HG03108 (cell line): ENCODE data around the gene VWCE.

ENCODE experiments used
- ATAC-seq: cut with Tn5 transposase; IDR thresholded peaks from one replicate; pipeline ENCODE4 v1.9.1; 2021; ENCODE audit warnings: moderate library complexity; ENCODE audit not compliant: unreplicated experiment

Gene VWCE

GRCh38 chr11:61281581-61282250 is 13.4 kb downstream of the VWCE start:
- no peak for ATAC-seq

- no peak for ATAC-seq
These were observed 14.1 kb downstream of the VWCE start for GRCh38 chr11:61280883-61281580.

DNA sequence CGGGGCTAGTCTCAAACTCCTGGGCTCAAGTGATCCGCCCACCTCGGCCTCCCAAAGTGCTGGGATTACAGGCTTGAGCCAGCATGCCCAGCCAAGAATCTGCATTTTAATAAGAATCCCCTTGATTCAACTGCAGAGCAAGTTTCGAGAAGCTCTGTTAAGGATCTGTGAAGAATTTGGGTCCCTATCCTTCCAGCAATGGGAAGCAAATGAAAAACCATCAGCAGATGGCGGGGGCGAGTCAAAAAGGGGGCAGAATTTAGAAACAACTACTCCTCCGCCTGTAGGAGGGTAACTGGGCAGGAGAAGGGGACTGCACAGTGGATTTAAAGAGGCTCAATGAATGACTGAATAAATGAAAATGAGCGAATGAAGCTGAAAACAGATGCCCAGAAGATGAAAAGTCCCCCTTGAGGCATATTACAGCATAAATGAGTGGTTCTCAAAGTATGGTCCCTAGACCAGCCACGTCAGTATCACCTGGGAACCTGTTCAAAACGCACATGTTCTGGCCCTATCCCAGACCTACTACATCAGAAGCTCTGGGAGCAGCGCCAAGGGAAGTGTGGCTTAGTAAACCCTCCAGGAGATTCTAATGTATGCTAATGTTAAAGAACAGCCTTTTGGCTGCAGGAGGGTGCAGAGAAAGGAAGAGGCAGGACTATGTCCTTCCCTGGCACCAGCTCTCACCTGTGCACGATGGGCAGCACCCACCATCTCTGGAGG is 15.0 kb downstream of the VWCE start:
- no peak for ATAC-seq

DNA sequence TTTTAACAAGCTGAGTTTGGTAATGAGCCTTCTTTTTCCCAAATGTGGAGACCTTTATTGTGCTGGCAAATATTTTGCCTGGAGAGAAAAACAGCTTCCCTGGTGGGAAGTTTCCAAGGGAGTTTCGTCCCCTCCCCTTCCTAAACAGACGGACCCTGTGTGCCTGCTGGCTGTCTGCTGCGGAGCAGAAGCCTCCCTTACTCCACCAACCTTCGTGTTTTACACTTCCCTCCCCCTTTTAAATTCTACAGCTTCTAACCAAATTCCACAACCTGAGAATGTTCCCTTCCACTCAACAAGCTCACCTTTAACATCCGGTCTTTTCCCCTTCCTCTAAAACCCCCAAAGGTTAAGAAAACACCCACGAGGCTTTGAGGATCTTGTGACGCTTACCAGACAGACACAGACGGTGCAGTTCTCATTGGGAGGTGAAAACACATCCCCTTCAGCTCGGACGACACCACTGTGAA is 17.1 kb downstream of the VWCE start:
- ATAC-seq: no peak

- no peak for ATAC-seq
These were observed 17.7 kb downstream of the VWCE start for GRCh38 chr11:61277186-61278000.

DNA sequence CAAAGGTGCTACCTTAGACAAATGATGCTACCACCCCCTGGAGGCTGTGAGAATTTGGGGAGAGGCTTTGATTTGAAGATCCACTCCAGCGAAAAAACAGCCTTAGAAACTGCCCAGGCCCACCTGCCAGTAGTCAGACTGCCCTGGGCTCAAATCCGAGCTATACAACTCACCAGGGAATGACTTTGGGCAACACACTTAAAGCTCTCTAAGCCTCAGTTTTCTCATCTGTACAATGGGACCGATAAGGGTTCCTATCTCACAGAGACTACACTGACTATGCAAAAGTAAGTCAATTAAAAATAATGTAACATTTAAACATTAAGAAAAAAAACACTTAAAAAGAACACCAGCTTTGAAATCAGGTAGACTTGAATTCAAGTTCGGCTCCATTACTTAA is 19.9 kb downstream of the VWCE start:
- no peak for ATAC-seq

- no peak for ATAC-seq
These were observed 21.0 kb downstream of the VWCE start for GRCh38 chr11:61274084-61274483.

DNA sequence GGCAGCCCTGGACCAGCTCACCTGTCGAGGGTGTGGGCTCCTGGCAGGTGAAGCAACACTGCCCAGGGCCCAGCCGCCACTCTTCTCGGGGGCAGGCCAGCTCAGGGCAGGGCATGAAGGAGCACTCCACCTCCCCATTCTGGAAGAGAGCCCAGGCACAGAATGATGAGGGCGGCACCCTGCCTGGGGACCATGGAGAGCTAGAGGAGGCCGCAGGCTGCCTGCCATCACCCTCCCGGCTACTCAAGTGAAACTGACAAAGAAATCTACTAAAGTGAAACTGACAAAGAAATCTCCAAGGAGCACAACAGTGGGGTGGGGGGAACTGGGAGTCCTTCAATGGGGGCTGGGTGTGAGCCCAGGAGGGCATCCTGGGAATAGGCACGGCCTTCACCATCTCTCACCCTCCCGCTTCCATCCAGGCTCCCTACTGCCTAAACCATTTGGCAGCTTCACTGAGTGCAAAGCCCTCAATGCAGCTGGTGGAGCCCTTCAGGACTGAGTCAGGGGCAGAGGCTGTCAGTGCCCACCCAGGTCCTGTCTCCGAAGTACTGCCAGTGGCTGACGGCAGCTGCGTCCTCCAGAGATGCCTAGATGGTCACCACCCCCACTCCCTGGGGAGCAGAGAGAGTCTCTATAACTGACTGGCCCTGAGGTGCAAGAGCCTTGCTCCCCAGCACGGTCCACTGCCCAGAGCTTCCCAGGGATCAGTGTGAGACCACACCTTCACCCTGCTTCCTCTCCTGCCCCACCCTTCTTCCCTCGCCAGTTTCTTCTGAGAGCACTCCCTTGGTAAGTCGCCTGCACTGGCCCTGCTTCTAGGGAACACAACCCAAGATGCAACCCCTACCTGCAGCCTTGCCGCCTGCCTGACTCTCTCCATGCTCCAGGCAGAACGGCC is 21.7 kb downstream of the VWCE start:
- ATAC-seq: no peak

DNA sequence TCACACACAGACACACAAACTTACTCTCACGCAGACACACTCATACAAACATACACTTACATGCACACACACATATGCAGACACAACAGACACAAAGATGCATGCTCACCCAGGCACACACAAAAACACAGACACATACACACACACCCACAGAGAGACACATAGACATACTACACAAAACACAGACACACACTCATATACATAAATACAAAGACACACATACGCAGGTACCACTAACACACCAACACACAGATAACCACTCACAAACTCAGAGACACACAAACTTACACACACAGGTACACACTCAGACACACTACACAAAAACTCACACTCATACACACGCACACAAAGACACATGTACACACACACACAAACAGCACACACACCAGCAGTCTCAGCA is 22.4 kb downstream of the VWCE start:
- ATAC-seq: no peak

GRCh38 chr11:61270354-61271076 is 24.6 kb downstream of the VWCE start:
- ATAC-seq: no peak

DNA sequence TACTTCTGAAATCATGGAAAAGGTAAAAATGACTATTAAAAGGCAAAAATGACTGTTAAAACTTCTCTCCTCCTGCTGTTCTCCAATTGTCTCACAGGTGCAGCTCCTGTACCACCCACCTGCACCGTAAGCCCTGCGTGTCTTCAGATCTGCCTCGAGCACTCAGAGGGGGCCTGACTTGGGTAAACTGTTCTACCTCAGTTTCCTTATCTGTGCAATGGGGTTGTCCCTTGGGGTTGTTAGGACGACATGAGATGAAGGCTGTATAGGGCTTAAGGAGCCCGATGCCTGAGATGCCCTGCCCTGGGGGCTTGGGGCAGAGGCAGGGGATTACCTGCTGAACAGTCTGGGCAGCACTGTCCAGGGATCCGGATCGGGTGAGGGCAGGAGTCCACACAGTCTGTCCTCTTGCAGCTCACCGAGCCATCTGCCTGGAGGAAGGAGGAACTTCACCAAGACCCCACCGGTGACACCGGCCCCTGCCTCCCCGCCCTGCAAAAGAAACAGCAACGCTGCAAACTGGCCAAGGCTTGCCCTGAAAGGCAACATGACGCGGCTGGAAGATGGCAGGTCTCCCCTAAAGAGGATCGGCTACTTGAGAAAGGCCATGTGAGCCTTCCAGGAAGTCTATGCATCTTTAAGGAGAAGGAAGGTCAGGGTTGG is 26.4 kb downstream of the VWCE start:
- no peak for ATAC-seq

DNA sequence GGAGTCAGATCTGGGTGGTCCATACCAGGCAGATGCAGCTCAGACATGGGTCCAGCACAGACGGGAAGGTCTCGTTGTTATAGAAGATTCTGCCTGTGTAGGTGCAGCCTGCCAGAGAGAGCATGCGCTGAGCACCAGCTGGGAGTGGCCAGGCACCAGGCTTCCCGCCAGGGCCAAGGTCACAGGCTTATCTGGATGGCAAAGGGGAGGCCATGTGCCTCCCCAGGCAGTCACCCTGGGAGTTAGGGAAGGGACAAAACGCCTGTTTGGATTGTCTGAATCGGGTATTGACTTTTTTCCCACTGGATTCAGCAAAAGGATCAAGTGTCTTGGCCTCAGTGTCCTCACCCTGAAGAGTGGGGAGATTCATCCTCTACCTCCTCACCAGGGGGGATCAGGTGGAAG is 27.7 kb downstream of the VWCE start:
- ATAC-seq: no peak

DNA sequence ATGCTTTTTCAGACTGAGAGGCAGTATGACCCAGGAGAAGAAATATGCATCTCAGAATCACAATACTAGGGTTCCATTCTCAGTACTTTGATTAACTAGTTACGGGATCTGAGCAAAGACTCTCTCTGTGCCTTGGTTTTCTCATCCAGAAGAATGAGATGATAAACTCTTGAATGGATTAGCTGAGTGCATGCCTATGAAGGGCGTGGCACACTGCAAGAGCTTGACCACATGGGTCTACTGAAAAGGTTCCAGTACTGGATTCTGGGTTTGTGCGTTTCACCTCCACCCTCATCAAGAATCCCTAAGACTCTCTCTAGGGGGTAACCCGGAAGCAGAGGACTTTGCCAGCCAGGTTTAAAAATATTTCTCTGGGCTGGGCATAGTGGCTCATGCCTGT is 28.5 kb downstream of the VWCE start:
- no peak for ATAC-seq

- no peak for ATAC-seq
These were observed 29.8 kb downstream of the VWCE start for GRCh38 chr11:61265357-61265756.

- ATAC-seq: no peak
These were observed 30.3 kb downstream of the VWCE start for GRCh38 chr11:61264795-61265194.

GRCh38 chr11:61264371-61264770 is 30.7 kb downstream of the VWCE start:
- no peak for ATAC-seq

DNA sequence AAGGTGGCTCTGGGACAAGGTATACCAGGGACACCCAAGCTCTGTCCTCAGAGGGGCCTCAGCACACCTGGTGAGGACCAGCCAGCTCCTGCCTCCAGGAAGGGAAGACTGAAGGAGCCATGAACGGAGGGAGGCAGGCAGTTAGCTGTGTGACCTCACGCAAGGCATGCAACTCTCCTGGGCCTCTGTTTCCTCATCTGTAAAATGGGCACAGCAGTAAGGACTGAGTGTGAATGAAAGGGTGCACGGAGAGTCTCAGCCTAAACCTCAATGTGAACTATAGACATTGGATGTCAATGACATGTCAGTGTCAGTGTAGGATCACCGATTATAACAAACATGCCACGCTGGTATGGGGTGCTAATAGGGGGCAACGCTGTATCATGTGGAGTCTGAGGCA is 35.8 kb downstream of the VWCE start:
- ATAC-seq: no peak

DNA sequence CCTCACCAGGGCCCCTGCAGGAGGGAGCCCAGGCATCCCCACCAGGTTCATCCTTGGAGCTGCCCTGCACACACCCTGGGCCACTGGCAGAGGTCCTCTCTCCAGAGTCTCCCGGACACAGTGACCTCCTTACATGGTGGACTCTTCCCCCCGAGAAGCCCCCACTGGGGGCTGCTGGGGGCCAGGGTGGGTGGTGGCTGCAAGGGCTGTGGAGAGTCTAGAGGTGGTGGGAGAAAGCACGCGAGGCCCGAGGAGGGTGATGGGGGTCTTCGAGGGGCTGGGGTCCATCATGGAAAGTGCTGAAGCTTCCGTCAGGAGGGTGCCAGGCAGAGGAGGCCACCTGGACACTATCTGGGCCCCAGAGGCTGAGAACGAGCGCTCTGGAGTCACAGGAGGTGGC is 36.6 kb downstream of the VWCE start:
- ATAC-seq: no peak
